Cardiac muscle cell (in vitro differentiated cells and primary cell): ENCODE results near the gene EP400. TPM values are rescaled to one million over a fixed set of nuclear protein-coding genes. Genes with fewer than 3 reads are reported as not detected.
"Not testable (repeated sequence)": the region's sequence is repeated elsewhere in the genome, so short reads cannot be mapped to it uniquely, and the experiment has no call there.

Experiments
- DNase-seq, 2 donors: peaks; one replicate each; pipeline versions ENCODE4 v3.0.0 to v3.0.0-alpha.2; 2010 to 2017; ENCODE audit warnings: low read depth in 1 of 2, low spot score in 1 of 2
- H3K27ac ChIP-seq: fragments of 200-600 bp; sonication (generic); 2 replicates; pipeline ENCODE4 v1.5.1; 2016
- H3K27me3 ChIP-seq: fragments of 200-600 bp; sonication (generic); 2 replicates; pipeline ENCODE4 v1.6.0; 2016; ENCODE audit warnings: control low read depth
- H3K36me3 ChIP-seq: fragments of 200-600 bp; sonication (generic); 2 replicates; pipeline ENCODE4 v1.5.1; 2016; ENCODE audit warnings: control low read depth
- H3K4me1 ChIP-seq: fragments of 200-600 bp; sonication (generic); 2 replicates; pipeline ENCODE4 v1.8.1; 2017; ENCODE audit warnings: low read depth, mild to moderate bottlenecking, mixed run types
- H3K4me3 ChIP-seq: fragments of 200-600 bp; sonication (generic); 2 replicates; pipeline ENCODE4 v1.5.1; 2016; ENCODE audit warnings: mild to moderate bottlenecking
- H3K9me3 ChIP-seq: fragments of 200-600 bp; sonication (generic); 2 replicates; pipeline ENCODE4 v1.5.1; 2017; ENCODE audit warnings: low read depth, mild to moderate bottlenecking, control low read depth
- CTCF ChIP-seq: IDR thresholded peaks from 2 replicates; pipeline ENCODE4 v1.5.1; 2012; ENCODE audit warnings: low read depth, mild to moderate bottlenecking, low read length
- polyA plus RNA-seq: library from polyadenylated mRNA; unstranded; fragments of >200 nt; fragmentation: Nextera tagmentation; extraction: Ambion mirVana; gene quantifications from 2 replicates; pipeline ENCODE4 v1.2.1, GENCODE V29; 2016
- total RNA-seq: library from RNA; depleted of rRNA; stranded (reverse); fragments of >200 nt; gene quantifications from 2 replicates; pipeline ENCODE4 v1.2.3, GENCODE V29; 2016

EP400 gene
- total and polyA plus RNA-seq, 2 experiments from 2014 or later = 14.6 to 28.4 TPM

DNA sequence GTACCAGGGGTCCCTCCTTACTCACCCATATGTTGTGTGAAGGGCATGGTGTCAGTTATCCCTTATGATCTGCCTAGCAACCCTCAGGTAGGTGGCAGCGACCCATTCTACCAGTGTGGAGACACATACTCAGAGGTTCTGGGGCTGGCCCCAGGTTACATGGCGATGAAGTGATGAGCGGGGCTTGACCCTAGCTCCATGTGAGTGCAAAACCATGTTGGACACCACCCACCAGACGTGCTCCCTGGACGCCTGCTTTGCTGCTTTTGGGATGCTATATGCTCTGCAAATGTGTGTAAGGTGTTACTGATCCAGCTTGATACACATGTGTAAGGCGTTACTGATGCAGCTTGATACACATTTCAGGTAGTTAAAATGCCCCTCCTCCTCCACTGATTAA is 33.3 kb downstream of the EP400 start:
- no peak overlapping the region for H3K27ac ChIP-seq
- no peaks in the 10 kb centered on the region for H3K27me3 ChIP-seq
- DNase-seq = no peak
- no peaks in the 10 kb centered on the region for H3K9me3 ChIP-seq
- no peaks in the 10 kb centered on the region for H3K4me1 ChIP-seq
- H3K36me3 ChIP-seq = peaks cover 18% of the 10 kb centered on the region
- TF ChIP-seq CTCF = no peak
- no peak overlapping the region for H3K4me3 ChIP-seq

- DNase-seq = no peak
- Histone ChIP-seq H3K4me3 (no peak overlapping the region), H3K27ac (no peak overlapping the region), H3K4me1 (no peaks in the 10 kb centered on the region), H3K27me3 (no peaks in the 10 kb centered on the region), H3K9me3 (no peaks in the 10 kb centered on the region), H3K36me3 (peaks cover 21% of the 10 kb centered on the region)
- TF ChIP-seq CTCF = no peak
Observed at GRCh38 chr12:131983554-131983953, 33.8 kb downstream of the EP400 start.

- Histone ChIP-seq H3K36me3 (peaks cover 23% of the 10 kb centered on the region), H3K27ac (no peak overlapping the region)
Observed at GRCh38 chr12:131984334-131984733, 34.6 kb downstream of the EP400 start.

GRCh38 chr12:131985510-131985875 is 35.8 kb downstream of the EP400 start:
- H3K36me3 ChIP-seq = peaks cover 30% of the 10 kb centered on the region
- not testable (repeated sequence) for H3K9me3 ChIP-seq, H3K4me3 ChIP-seq, DNase-seq, H3K4me1 ChIP-seq, H3K27me3 ChIP-seq, H3K27ac ChIP-seq

More at GRCh38 chr12:131984334-131984733, 34.6 kb downstream of the EP400 start:
- Histone ChIP-seq H3K4me3 (no peak overlapping the region), H3K9me3 (no peaks in the 10 kb centered on the region), H3K27me3 (no peaks in the 10 kb centered on the region), H3K4me1 (no peaks in the 10 kb centered on the region)
- no peak for DNase-seq
- TF ChIP-seq CTCF = no peak

GRCh38 chr12:131986361-131986760 is 36.6 kb downstream of the EP400 start:
- peaks cover 32% of the 10 kb centered on the region for H3K36me3 ChIP-seq
- no peak for DNase-seq
- H3K9me3 ChIP-seq = no peaks in the 10 kb centered on the region
- no peaks in the 10 kb centered on the region for H3K27me3 ChIP-seq
- H3K4me1 ChIP-seq = no peaks in the 10 kb centered on the region
- TF ChIP-seq CTCF = no peak
- no peak overlapping the region for H3K27ac ChIP-seq
- H3K4me3 ChIP-seq = no peak overlapping the region

- no peak for TF ChIP-seq CTCF
- Histone ChIP-seq H3K36me3 (peaks cover 32% of the 10 kb centered on the region), H3K27ac (no peak overlapping the region), H3K4me3 (no peak overlapping the region), H3K9me3 (no peaks in the 10 kb centered on the region), H3K27me3 (no peaks in the 10 kb centered on the region), H3K4me1 (no peaks in the 10 kb centered on the region)
- DNase-seq = no peak
Observed at GRCh38 chr12:131986910-131987309, 37.2 kb downstream of the EP400 start.
